DND-41 (cell line): ENCODE measurements around the gene AJAP1.

ENCODE experiments used
- EZH2 ChIP-seq: IDR thresholded peaks from 3 replicates; pipeline ENCODE4 v1.6.1; 2012; ENCODE audit warnings: borderline replicate concordance, low read depth, mild to moderate bottlenecking, moderate library complexity, low read length, inconsistent platforms; ENCODE audit not compliant: severe bottlenecking
- TF ChIP-seq, protein P1 (sequence below): IDR thresholded peaks from 2 replicates; pipeline ENCODE4 v1.5.1; 2012; ENCODE audit warnings: borderline replicate concordance, low read length, moderate library complexity, mild to moderate bottlenecking; ENCODE audit not compliant: poor library complexity, severe bottlenecking; ENCODE audit errors: extremely low read depth

DNA sequence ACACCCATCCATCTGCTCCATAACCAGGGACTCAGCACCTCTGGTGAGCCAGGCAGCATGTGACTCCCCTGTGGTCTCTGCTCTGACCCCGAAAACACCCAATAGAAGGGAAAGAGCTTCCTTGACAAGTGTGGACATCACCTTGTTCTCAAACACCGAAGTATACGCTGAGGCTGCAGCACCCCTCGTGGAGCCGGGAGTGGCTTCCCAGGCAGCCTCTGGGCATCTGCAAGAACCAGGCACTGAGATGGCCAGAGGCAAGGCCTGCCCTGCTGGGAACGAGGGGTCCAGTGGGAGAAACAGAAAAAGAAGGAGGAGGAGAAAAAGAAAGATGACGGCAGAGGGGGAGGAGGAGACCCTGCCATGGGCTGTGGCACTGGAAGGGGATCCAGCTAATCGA lies 18.2 kb upstream of the AJAP1 start:
- TF ChIP-seq, protein P1, sequence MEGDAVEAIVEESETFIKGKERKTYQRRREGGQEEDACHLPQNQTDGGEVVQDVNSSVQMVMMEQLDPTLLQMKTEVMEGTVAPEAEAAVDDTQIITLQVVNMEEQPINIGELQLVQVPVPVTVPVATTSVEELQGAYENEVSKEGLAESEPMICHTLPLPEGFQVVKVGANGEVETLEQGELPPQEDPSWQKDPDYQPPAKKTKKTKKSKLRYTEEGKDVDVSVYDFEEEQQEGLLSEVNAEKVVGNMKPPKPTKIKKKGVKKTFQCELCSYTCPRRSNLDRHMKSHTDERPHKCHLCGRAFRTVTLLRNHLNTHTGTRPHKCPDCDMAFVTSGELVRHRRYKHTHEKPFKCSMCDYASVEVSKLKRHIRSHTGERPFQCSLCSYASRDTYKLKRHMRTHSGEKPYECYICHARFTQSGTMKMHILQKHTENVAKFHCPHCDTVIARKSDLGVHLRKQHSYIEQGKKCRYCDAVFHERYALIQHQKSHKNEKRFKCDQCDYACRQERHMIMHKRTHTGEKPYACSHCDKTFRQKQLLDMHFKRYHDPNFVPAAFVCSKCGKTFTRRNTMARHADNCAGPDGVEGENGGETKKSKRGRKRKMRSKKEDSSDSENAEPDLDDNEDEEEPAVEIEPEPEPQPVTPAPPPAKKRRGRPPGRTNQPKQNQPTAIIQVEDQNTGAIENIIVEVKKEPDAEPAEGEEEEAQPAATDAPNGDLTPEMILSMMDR: no peak
- TF ChIP-seq EZH2: no peak
